H1 (cell line): ENCODE results near the gene UTP25. TPM values are rescaled to one million over a fixed set of nuclear protein-coding genes. Genes with fewer than 3 reads are reported as not detected.

ENCODE experiments used
- CTCF ChIA-PET: fragments of 300-600 bp; sonication (Branson Sonifier 250); formaldehyde crosslinking; loops from one replicate; lab custom pipeline; 2021; ENCODE audit not compliant: partially characterized antibody; lab: Charles Lee
- POLR2A ChIA-PET: fragments of 300-600 bp; sonication (Branson Sonifier 250); formaldehyde crosslinking; loops from one replicate; lab custom pipeline; 2021; ENCODE audit warnings: inconsistent platforms; ENCODE audit not compliant: partially characterized antibody; lab: Charles Lee
- DNase-seq, 2 experiments: peaks; one replicate each; pipeline versions ENCODE4 v3.0.0 to v3.0.0-alpha.2; 2010 to 2022; ENCODE audit warnings: low spot score in 2 of 2, low read depth in 1 of 2, mixed read lengths in 1 of 2
- FAIRE-seq: peaks from 2 replicates; lab custom pipeline; 2011; peaks lifted over from hg19 to GRCh38; lab: Jason Lieb, UNC
- H2AFZ ChIP-seq: 2 replicates; pipeline ENCODE4 v1.8.1; 2012; ENCODE audit warnings: low read length, inconsistent platforms
- H2AK5ac ChIP-seq: 2 replicates; pipeline ENCODE4 v1.6.1; 2013; ENCODE audit warnings: low read depth, low read length
- H2BK120ac ChIP-seq: replicated peaks from 2 replicates; pipeline ENCODE3; 2013; ENCODE audit warnings: low read depth, low read length, inconsistent platforms
- H2BK12ac ChIP-seq: 2 replicates; pipeline ENCODE4 v1.6.1; 2013; ENCODE audit warnings: low read depth, low read length
- H2BK15ac ChIP-seq: 2 replicates; pipeline ENCODE4 v1.6.1; 2013; ENCODE audit warnings: low read length
- H2BK20ac ChIP-seq: 2 replicates; pipeline ENCODE4 v1.6.1; 2013; ENCODE audit warnings: low read length
- H2BK5ac ChIP-seq: 2 replicates; pipeline ENCODE4 v1.6.1; 2013; ENCODE audit warnings: low read depth, low read length
- H3K14ac ChIP-seq: 2 replicates; pipeline ENCODE4 v1.6.1; 2013; ENCODE audit warnings: inconsistent platforms; ENCODE audit not compliant: insufficient read length
- H3K18ac ChIP-seq: 2 replicates; pipeline ENCODE4 v1.6.1; 2013; ENCODE audit warnings: low read length; ENCODE audit errors: extremely low read depth
- H3K23ac ChIP-seq: 2 replicates; pipeline ENCODE4 v1.6.1; 2013; ENCODE audit warnings: inconsistent platforms; ENCODE audit not compliant: insufficient read length
- H3K23me2 ChIP-seq: 2 replicates; pipeline ENCODE4 v1.6.1; 2013; ENCODE audit warnings: low read depth, low read length
- H3K27ac ChIP-seq: 2 replicates; pipeline ENCODE4 v1.6.1; 2011; ENCODE audit warnings: low read depth, low read length, inconsistent platforms
- H3K27me3 ChIP-seq, 4 experiments: replicated peaks in 1 of 4; 1 replicate in 1 of 4; 2 replicates in 3 of 4; pipeline versions ENCODE4 v1.6.1 to v1.8.1; 2011 to 2013; ENCODE audit warnings: low read length in 3 of 4, mild to moderate bottlenecking in 3 of 4, inconsistent platforms in 2 of 4, mixed read lengths in 2 of 4, moderate library complexity in 1 of 4; ENCODE audit not compliant: control insufficient read depth in 3 of 4, insufficient read depth in 3 of 4; ENCODE audit errors: extremely low read depth in 1 of 4
- H3K36me3 ChIP-seq, 4 experiments: 2 replicates each; pipeline versions ENCODE4 v1.6.1 to v1.8.1; 2011 to 2013; ENCODE audit warnings: mild to moderate bottlenecking in 4 of 4, low read length in 3 of 4, moderate library complexity in 2 of 4, control low read depth in 1 of 4, inconsistent platforms in 1 of 4; ENCODE audit not compliant: insufficient read depth in 4 of 4, control insufficient read depth in 2 of 4
- H3K4ac ChIP-seq: replicated peaks from 2 replicates; pipeline ENCODE3; 2013; ENCODE audit warnings: low read length, low read depth, mixed read lengths, inconsistent platforms; ENCODE audit not compliant: insufficient read length
- H3K4me1 ChIP-seq, 4 experiments: replicated peaks in 1 of 4; 1 replicate in 1 of 4; 2 replicates in 3 of 4; pipeline versions ENCODE4 v1.6.1 to v1.8.1; 2011 to 2013; ENCODE audit warnings: low read length in 3 of 4, inconsistent platforms in 2 of 4, mixed read lengths in 1 of 4; ENCODE audit not compliant: insufficient read depth in 4 of 4, control insufficient read depth in 3 of 4
- H3K4me2 ChIP-seq, 2 experiments: 2 replicates each; pipeline versions ENCODE4 v1.6.1 to v1.8.1; 2011 to 2013; ENCODE audit warnings: low read depth in 2 of 2, low read length in 2 of 2, control low read depth in 1 of 2, inconsistent platforms in 1 of 2, mild to moderate bottlenecking in 1 of 2; ENCODE audit not compliant: insufficient read depth in 1 of 2
- H3K4me3 ChIP-seq, 4 experiments: fragments of 200-600, 300-600 bp in 1 of 4; sonication (generic), shearing (Covaris generic), sonication (Bioruptor Twin) in 1 of 4; 2 replicates each; pipeline versions ENCODE4 v1.5.1 to v1.8.1; 2011 to 2016; ENCODE audit warnings: low read length in 4 of 4, low read depth in 3 of 4, control low read depth in 2 of 4, inconsistent platforms in 2 of 4, mild to moderate bottlenecking in 2 of 4, mixed read lengths in 1 of 4, moderate library complexity in 1 of 4; ENCODE audit not compliant: insufficient read depth in 2 of 4; ENCODE audit errors: extremely low read depth in 1 of 4
- H3K56ac ChIP-seq: replicated peaks from 2 replicates; pipeline ENCODE3; 2013; ENCODE audit warnings: low read depth, mild to moderate bottlenecking, mixed read lengths, low read length, inconsistent platforms; ENCODE audit not compliant: insufficient read length
- H3K79me1 ChIP-seq: 2 replicates; pipeline ENCODE4 v1.6.1; 2013; ENCODE audit warnings: low read depth, low read length, control low read depth
- H3K79me2 ChIP-seq, 2 experiments: 2 replicates each; pipeline versions ENCODE4 v1.6.1 to v1.8.1; 2012 to 2013; ENCODE audit warnings: low read length in 2 of 2, mild to moderate bottlenecking in 2 of 2, inconsistent platforms in 1 of 2; ENCODE audit not compliant: insufficient read depth in 2 of 2, control insufficient read depth in 1 of 2
- H3K9ac ChIP-seq, 4 experiments: replicated peaks in 1 of 4; 1 replicate in 1 of 4; 2 replicates in 3 of 4; pipeline versions ENCODE4 v1.6.1 to v1.8.1; 2011 to 2013; ENCODE audit warnings: low read depth in 3 of 4, low read length in 3 of 4, control low read depth in 2 of 4, mild to moderate bottlenecking in 2 of 4, moderate library complexity in 2 of 4, inconsistent platforms in 1 of 4; ENCODE audit errors: extremely low read depth in 1 of 4
- H3K9me3 ChIP-seq, 2 experiments: 2 replicates each; pipeline versions ENCODE4 v1.6.1 to v1.8.1; 2012 to 2013; ENCODE audit warnings: mild to moderate bottlenecking in 2 of 2, moderate library complexity in 2 of 2, control low read depth in 1 of 2, inconsistent platforms in 1 of 2, low read depth in 1 of 2, low read length in 1 of 2, mixed read lengths in 1 of 2; ENCODE audit not compliant: insufficient read depth in 2 of 2
- H4K20me1 ChIP-seq, 2 experiments: replicated peaks in 1 of 2; 2 replicates each; pipeline versions ENCODE3 to v1.8.1; 2011 to 2013; ENCODE audit warnings: inconsistent platforms in 2 of 2, low read length in 2 of 2, mild to moderate bottlenecking in 1 of 2; ENCODE audit not compliant: insufficient read depth in 2 of 2, control insufficient read depth in 1 of 2
- H4K5ac ChIP-seq: 2 replicates; pipeline ENCODE4 v1.6.1; 2013; ENCODE audit warnings: low read length, low read depth, mixed read lengths, inconsistent platforms; ENCODE audit not compliant: insufficient read length
- H4K8ac ChIP-seq: 2 replicates; pipeline ENCODE4 v1.8.0; 2013; ENCODE audit warnings: mild to moderate bottlenecking, moderate library complexity, low read length, inconsistent platforms; ENCODE audit not compliant: insufficient read depth; ENCODE audit errors: extremely low read depth
- H4K91ac ChIP-seq: replicated peaks from 2 replicates; pipeline ENCODE3; 2013; ENCODE audit warnings: low read length, mixed read lengths, inconsistent platforms; ENCODE audit not compliant: insufficient read length
- CBX5 ChIP-seq: fragments of 300-800, 300-1000 bp; sonication (generic); IDR thresholded peaks from 2 replicates; pipeline ENCODE4 v1.7.1; 2016; ENCODE audit warnings: antibody characterized with exemption, low read length, low read depth
- CREB1 ChIP-seq: IDR thresholded peaks from 2 replicates; pipeline ENCODE4 v1.6.1; 2012; ENCODE audit warnings: inconsistent platforms
- GABPA ChIP-seq: IDR thresholded peaks from 2 replicates; pipeline ENCODE4 v1.6.1; 2011; ENCODE audit warnings: mild to moderate bottlenecking, low read length, moderate library complexity, borderline replicate concordance; ENCODE audit not compliant: insufficient read depth
- GTF2F1 ChIP-seq: IDR thresholded peaks from 2 replicates; pipeline ENCODE4 v1.6.1; 2012; ENCODE audit warnings: low read depth, low read length, improper control_type of control experiment, borderline replicate concordance
- HDAC6 ChIP-seq: IDR thresholded peaks from one replicate; pipeline ENCODE4 v1.7.1; 2012; ENCODE audit warnings: low read depth, mild to moderate bottlenecking, inconsistent platforms, low read length, moderate library complexity
- MAFK ChIP-seq: IDR thresholded peaks from 2 replicates; pipeline ENCODE4 v1.6.1; 2012; ENCODE audit warnings: low read depth, mild to moderate bottlenecking, improper control_type of control experiment, low read length
- NRF1 ChIP-seq: IDR thresholded peaks from 2 replicates; pipeline ENCODE4 v1.6.1; 2011; ENCODE audit warnings: mild to moderate bottlenecking, low read depth, low read length, improper control_type of control experiment
- TAF1 ChIP-seq: IDR thresholded peaks from 2 replicates; pipeline ENCODE4 v1.6.1; 2011; ENCODE audit warnings: mild to moderate bottlenecking, low read depth, low read length
- TCF12 ChIP-seq: IDR thresholded peaks from 2 replicates; pipeline ENCODE4 v1.6.1; 2011; ENCODE audit warnings: low read depth, mild to moderate bottlenecking, low read length
- WGBS, 2 experiments: shearing (Covaris generic) in 1 of 2; methylation state at CpG; one replicate each; pipeline versions ENCODE4 v1.1.6 to v1.1.7; 2013 to 2015; ENCODE audit warnings: low lambda C conversion rate in 2 of 2, mixed read lengths in 2 of 2, inconsistent platforms in 1 of 2, low coverage in 1 of 2, missing lambda C conversion rate in 1 of 2; ENCODE audit not compliant: insufficient replicate concordance in 2 of 2, insufficient coverage in 1 of 2, insufficient read length in 1 of 2; ENCODE audit errors: extremely low coverage in 1 of 2, missing lambda C conversion rate in 1 of 2; 5-methylcytosine and 5-hydroxymethylcytosine counted together
- polyA plus RNA-seq, 7 experiments: library from polyadenylated mRNA; depleted of rRNA in 3 of 7; stranded (reverse) in 5 of 7; unstranded in 2 of 7; fragments of >200 nt in 5 of 7; fragments of 200-250 nt in 2 of 7; gene quantifications; 1 replicate in 5 of 7; 2 replicates in 1 of 7; 4 replicates in 1 of 7; pipeline versions ENCODE4 v1.2.1 to v1.2.3, GENCODE V29; 2011 to 2013; ENCODE audit warnings: missing spikeins in 2 of 7, mixed read lengths in 2 of 7
- total RNA-seq: library from RNA; stranded (reverse); fragmentation: NEBNext Ultra II Directional; extraction: Animal tissue kit (Norgen Biotek cat#: 25700); gene quantifications from 2 replicates; pipeline ENCODE4 v1.2.1, GENCODE V29; 2021

Gene UTP25
- total and polyA plus RNA-seq, 2 of the 8 experiments (the other 6 are each of a cell fraction or from before 2014, with no cell fraction given): 4.0 to 7.6 TPM

DNA sequence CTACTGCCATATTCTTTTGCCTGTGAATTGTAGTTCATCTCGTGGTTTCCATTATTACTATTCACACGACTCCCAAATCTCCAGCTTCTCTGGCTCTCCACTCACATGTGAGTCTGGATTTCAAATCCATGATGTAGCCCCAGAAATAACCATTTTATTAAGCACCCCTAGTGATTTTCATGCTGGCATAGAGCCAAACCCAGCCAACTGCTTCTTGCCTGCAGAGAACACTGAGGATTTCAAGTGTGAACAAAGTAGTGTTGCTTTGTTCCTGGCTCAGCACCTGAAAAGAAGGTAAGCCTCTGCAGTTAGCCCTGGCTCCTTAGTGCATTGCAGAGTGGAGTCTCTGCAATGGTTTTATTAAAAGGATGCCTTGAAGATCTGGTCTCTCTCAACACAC, 25.9 kb downstream of the UTP25 start:
- H2BK15ac ChIP-seq: no peak overlapping the region
- no peak overlapping the region for H3K27ac ChIP-seq
- no peak overlapping the region for H3K4me3 ChIP-seq
- no peak overlapping the region for H3K56ac ChIP-seq
- FAIRE-seq: no peak
- H3K23me2 ChIP-seq: no peaks in the 10 kb centered on the region
- H2BK12ac ChIP-seq: no peak overlapping the region
- no peak for DNase-seq
- H3K79me1 ChIP-seq: no peaks in the 10 kb centered on the region
- 91% methylated on average over 2 of the region's 2 CpGs; no CpG with 5 or more reads in 1 of the 2 experiments for WGBS, 2 experiments
- no peak overlapping the region for H4K8ac ChIP-seq
- H2BK20ac ChIP-seq: no peak overlapping the region
- POLR2A ChIA-PET: no interaction called here
- H4K5ac ChIP-seq: no peak overlapping the region
- H3K23ac ChIP-seq: no peak overlapping the region
- H3K9ac ChIP-seq: no peak overlapping the region
- H2BK5ac ChIP-seq: no peak overlapping the region
- H3K27me3 ChIP-seq: no peaks in the 10 kb centered on the region
- H3K4ac ChIP-seq: no peak overlapping the region
- TF ChIP-seq MAFK (no peak), GABPA (no peak), CBX5 (no peak), NRF1 (no peak), TCF12 (no peak), HDAC6 (no peak), GTF2F1 (no peak), TAF1 (no peak), CREB1 (no peak)
- no peaks in the 10 kb centered on the region; a peak in 1 of 4 replicates for H3K9me3 ChIP-seq
- H2AK5ac ChIP-seq: no peak overlapping the region
- H2BK120ac ChIP-seq: no peak overlapping the region
- CTCF ChIA-PET: interaction anchor here (1.2 kb wide), 1 partner anchor 9 kb away, joined by 3 read pairs; no protein-coding TSS in a partner anchor
- H4K20me1 ChIP-seq: no peaks in the 10 kb centered on the region
- H3K4me2 ChIP-seq: no peak overlapping the region
- no peak overlapping the region for H2AFZ ChIP-seq
- no peak overlapping the region for H3K14ac ChIP-seq
- H3K79me2 ChIP-seq: no peaks in the 10 kb centered on the region
- no peak overlapping the region for H3K18ac ChIP-seq
- H3K36me3 ChIP-seq: peaks cover 0 to 27% (median 20%) of the 10 kb centered on the region in 4 experiments; a peak in 7 of 8 replicates
- H3K4me1 ChIP-seq: no peaks in the 10 kb centered on the region
- no peak overlapping the region for H4K91ac ChIP-seq
